Fibroblast of villous mesenchyme (primary cell): ENCODE results near the gene ZNF280D. TPM values are rescaled to one million over a fixed set of nuclear protein-coding genes. Genes with fewer than 3 reads are reported as not detected.
A peak's percentile ranks its signal among the peaks of the same experiment; 100 is the strongest.

Experiments used
- DNase-seq: peaks from one replicate; pipeline ENCODE4 v3.0.0-alpha.2; 2010; ENCODE audit warnings: low read depth
- H3K4me3 ChIP-seq: 2 replicates; pipeline ENCODE4 v1.5.1; 2011; ENCODE audit warnings: low read depth, mild to moderate bottlenecking, low read length
- CTCF ChIP-seq: IDR thresholded peaks from 2 replicates; pipeline ENCODE4 v1.5.1; 2012; ENCODE audit warnings: low read depth, mild to moderate bottlenecking, low read length; ENCODE audit not compliant: insufficient read depth
- total RNA-seq: library from RNA; depleted of rRNA; stranded (reverse); fragments of >200 nt; gene quantifications from 2 replicates; pipeline ENCODE4 v1.2.3, GENCODE V29; 2012

ZNF280D gene
- total RNA-seq, 1 donor, result 51.8 TPM

GRCh38 chr15:56752986-56753385, 19.7 kb upstream of the ZNF280D start:
- TF ChIP-seq CTCF, result no peak
- DNase-seq, result no peak

DNA sequence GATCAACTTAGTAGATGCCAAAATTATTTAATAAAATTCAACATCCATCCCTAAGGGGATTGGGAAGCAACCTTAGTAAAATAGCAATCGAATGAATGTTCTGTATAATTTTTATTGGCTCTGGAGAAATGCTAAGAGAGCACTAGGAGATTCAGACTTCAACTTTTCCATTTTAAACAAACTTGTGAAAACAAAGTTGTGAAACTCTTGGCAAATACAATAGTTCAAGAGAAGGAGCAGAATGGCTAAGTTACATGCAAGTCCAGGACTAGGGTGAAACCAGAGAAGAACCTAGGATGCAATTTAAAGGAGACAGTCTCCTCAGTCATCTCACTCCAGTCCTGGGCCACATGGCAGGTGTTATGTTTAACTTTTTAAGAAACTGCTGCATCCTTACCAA, 16.7 kb upstream of the ZNF280D start:
- TF ChIP-seq CTCF, result no peak
- peak; percentile 69 for DNase-seq
- no peak overlapping the region for H3K4me3 ChIP-seq

More at GRCh38 chr15:56752986-56753385, 19.7 kb upstream of the ZNF280D start:
- H3K4me3 ChIP-seq, result no peak overlapping the region

DNA sequence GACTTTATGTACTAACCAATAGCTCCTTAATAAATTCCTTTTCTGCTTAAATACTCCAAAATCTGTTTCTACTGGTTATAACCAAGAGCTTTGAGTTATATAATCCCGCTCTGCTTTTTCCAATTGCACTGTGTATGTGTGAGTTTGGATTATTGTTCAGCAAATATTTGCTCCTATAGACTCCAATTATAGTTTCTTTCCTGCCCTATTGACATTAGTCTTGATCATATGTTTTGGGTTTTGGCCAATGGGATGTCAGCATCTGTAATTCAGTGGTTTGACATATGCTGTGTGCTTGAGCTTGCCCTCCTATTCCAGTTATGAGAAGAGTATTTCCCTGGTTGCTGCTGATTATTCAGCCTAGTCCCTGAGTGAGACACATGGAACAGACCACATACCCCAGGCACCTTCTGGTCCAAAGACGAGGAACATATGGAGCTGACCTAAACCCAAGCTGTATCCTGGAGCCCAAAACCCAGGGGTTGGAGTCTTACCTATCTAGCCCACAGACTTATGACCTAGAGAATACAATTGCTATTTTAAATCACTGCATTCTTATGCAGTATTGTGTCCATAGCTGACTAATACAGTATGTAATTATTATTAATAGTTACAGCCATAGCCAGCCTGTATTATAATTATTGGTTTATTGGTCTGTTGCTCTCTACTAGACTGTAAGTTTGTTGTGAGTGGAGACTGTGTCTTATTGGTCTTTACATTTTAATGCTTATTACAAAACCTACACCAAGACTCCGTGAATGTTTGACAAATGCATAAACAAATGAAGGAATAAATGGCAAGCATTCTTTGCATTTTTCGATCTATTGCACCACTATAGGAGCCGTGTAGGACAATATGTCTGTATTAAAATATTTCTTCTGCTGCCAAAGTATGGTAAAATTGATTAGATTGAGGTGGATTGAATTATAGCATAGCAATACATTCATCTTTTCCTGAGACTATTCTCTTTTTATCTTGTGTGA, 11.7 kb upstream of the ZNF280D start:
- no peak overlapping the region for H3K4me3 ChIP-seq
- no peak for TF ChIP-seq CTCF
- no peak for DNase-seq

- no peak for DNase-seq
- H3K4me3 ChIP-seq, result no peak overlapping the region
- TF ChIP-seq CTCF, result no peak
Measured at GRCh38 chr15:56741541-56741940, 8.2 kb upstream of the ZNF280D start.

DNA sequence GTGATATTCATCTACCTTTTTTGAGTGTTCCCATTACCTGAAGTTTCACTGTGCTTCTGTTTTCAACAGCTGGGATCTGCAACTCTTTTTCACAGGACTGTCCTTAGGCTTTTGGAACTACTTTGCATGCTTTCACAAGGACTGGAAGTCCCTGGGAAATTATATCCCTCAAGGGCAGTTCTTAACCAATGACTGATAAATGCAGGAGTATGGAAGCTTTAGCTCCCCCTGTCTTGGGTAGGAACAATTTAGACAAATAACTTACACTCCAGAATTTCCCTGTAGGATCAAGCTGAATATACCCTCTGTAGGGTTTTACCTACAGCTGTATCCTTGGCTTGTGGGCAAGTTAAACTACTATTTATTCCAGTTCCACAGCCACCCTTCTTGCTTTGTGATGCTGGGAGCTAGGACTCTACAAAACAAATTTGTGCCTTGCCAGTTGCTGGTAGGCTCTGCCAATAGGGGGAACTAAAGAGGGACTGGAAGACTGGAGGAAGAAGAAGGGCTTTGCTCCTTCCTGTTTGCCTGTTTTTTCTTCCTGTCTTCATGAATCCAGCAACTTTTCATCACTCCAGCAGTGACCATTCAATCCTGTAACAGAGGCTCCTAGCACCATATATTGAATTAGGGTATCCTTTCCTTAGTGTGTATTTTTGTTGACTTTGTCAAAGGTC, 6.8 kb upstream of the ZNF280D start:
- no peak overlapping the region for H3K4me3 ChIP-seq
- no peak for DNase-seq
- peak; percentile 27 for TF ChIP-seq CTCF

DNA sequence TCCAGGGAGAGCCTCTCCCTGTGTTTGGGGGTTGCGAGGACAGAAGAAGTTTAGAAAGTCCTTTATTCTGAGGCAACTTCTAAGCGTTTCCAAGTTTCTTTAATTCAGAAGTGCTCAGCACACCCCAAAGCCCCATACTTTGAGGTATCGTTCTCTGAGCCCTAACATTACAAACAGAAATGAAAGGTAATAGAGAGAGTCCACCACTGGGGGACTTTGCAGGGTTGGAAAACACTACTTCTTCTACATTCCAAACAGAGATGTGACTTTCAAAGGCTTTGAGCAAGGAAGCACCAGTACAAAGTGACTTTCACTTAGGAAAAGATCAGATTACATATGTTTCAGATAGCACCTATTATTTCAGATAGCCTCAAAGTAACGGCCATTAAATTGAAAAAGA, 6.2 kb upstream of the ZNF280D start:
- TF ChIP-seq CTCF, result no peak
- H3K4me3 ChIP-seq, result no peak overlapping the region
- no peak for DNase-seq
